HG03460 (cell line): ENCODE data around the gene SNAPC2.

Experiments used
- ATAC-seq: cut with Tn5 transposase; IDR thresholded peaks from one replicate; pipeline ENCODE4 v1.9.1; 2021; ENCODE audit not compliant: unreplicated experiment

Gene SNAPC2

GRCh38 chr19:7919610-7920518, at the start of gene SNAPC2:
SNAPC2 (plus strand) TSS chr19:7920338; CDS start chr19:7920367, 29 bp downstream.
- peak; percentile 52 for ATAC-seq

GRCh38 chr19:7870571-7871436, 49.3 kb upstream of the SNAPC2 start:
- no peak for ATAC-seq

DNA sequence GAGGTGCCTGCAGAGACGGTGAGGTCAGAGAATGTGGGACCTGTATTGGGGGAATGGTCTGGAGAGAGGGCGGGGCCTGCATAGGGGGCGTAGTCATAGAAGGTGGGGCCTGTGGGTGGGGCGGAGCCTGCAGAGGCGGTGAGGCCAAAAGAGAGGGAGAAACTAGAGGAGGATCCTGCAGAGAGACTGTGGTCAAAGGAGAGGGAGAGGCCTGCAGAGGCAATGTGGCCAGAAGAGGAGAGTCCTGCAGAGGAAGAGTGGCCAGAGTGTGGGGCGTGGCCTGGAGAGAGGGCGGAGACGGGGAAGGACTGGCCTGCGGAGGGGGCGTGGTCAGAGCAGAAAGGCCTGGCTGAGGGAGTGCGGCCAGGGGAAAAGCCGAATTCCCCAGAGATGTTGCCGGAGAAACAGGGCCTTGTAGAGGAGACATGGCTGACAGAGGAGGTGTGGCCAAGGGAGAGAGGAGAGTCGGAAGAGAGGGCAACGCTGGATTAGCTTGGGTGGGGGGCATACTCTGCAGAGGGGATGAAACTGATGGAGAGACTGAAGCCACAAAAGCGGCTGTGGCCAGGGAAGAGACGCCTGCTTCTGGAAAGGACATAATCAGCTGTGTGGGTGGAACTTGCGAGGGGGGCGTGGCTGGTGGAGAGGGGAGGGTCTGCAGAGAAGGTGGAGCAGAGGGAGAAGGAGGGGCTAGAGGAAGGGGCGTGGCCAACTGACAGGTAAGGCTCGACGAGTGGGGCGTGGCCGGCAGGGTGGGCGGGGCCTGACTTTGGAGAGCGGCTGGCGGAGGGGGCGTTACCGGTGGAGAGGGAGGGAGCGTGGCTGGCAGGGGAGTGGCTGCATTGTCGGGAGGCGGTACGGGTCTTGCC, 48.5 kb upstream of the SNAPC2 start:
- peak; percentile 22 for ATAC-seq

DNA sequence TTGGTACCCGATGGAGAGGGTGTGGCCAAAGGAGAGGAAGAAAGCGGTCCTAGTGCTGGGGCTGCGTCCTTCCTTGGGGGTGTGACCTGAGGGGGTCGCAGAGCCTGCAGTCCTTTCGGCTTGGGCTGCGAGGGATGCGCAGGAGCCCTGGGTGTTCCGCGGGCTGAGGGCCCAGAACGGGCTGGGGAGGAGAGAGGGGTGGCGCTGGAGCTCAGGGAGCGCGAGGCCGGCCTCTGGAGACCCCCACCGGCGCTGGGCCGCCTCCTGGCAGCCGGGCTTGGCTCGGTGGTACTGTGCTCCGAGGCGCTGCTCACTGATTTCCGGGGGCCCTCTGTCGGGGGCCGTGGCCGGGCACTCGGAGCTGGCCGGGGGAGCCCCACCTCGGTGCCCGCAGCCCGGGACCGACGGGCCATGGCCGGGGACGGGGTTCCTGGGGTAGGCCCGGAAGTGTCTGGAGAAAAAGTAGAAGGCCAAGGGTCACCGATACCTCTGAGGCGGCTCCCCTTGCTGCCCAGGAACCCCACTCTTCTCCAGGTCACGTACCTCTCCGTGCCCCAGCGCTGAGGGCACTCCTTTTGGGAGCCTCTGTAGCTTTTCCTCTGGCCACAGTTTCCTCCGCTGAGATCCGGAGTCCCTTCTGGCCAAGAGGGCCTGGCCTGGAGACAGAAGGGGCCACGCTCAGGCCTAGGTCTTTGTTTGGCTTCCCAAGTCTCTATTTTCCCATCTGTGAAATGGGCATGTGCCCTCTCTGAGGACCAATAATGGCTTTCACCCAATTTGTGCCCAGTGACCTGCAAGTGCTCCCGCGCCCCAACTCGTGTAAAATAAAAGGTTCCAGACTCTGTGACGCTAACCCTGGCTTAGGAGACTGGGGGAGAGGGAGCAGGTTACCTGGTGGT, 47.6 kb upstream of the SNAPC2 start:
- ATAC-seq = no peak

GRCh38 chr19:7873304-7874075, 46.6 kb upstream of the SNAPC2 start:
- ATAC-seq = no peak

DNA sequence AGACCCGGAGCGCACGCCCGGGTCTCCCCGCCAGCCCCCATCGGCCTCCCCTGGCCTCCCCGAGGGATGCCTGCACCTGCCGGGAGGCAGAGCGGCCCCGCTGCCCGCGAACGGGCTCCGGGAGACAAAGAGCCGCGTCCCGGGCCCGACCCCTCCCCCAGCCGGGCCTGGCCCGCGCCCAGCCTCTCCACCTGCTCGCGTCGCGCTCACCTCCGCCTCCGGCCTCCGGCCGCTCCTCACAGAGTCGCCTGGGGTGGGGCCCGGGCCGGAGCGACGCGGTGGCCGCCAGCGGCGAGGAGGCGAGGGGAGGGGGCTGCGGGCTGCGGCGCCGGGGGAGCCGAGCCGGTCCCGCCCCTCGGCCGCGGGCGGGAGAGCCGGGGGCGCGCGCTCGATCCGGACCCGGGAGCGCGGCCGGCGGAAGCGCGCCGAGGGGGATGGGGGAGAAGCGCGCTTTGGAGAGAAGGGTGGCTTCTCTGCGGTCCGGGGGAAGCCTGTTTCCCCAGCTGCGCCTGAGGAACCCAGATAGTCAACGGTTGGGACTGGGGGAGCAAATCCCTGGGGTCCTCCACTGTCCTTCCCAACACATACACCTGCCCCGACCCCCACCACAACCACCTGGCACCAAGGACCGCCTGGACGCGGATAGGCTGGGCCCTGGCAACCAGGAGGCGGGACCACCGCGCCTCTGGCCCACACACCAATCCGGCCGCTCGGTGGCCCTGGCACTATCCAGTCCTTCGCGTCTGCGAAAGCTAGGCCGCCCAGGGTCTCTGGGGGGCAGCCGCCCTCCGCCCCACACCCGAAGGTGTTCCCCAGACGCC, 45.9 kb upstream of the SNAPC2 start, which contains the start of gene PRR36:
TSS of gene PRR36 (minus strand) at position 315 of the 821 bp plus-strand sequence. CDS start 701 bp downstream, outside the sequence.
- no peak for ATAC-seq

GRCh38 chr19:7874897-7875273, 45.3 kb upstream of the SNAPC2 start:
- no peak for ATAC-seq

DNA sequence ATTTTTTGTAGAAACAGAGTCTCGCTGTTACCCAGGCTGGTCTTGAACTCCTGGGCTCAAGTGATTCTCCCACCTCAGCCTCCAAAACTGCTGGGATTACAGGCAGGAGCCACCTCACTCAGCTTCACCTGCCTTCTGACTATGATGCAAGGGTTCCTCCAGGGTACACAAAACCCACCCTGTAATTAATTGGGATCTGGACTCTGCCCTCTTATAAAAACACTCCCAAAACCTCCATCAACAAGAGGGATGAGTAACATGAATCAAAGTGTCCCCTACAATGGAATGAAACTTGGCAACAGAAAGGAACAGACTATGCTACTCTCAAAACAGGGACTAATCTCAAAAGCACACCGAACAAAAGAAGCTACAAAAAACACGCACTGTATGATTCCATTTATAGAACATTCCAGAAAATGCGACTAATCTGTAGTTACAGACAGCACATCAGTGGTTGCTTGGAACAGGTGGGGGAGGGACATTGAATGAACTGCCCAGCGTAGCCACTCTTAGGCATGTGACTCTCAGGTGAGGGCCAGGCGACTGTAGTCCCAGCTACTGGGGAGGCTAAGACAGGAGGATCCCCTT, 42.8 kb upstream of the SNAPC2 start:
- no peak for ATAC-seq

GRCh38 chr19:7879111-7879807, 40.9 kb upstream of the SNAPC2 start:
- no peak for ATAC-seq

DNA sequence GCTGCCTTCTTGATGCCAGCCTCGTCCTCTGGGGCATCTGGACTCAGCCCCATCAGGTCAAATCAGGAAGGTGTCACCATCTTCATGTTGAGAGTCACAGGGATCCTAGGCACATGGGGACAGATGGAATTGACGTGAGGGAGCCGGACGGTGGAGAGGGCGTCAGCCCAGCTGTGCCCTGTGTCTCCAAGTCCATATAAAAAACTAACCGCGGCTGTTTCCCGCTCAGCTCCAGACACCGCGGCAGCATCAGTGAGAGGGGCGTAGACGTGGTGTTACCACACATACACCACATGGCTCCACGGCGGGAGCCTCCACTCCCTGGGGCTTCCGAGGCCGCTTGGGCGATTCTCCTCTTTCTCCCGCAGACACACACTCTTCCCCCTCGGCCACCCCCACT, 40.3 kb upstream of the SNAPC2 start:
- no peak for ATAC-seq

DNA sequence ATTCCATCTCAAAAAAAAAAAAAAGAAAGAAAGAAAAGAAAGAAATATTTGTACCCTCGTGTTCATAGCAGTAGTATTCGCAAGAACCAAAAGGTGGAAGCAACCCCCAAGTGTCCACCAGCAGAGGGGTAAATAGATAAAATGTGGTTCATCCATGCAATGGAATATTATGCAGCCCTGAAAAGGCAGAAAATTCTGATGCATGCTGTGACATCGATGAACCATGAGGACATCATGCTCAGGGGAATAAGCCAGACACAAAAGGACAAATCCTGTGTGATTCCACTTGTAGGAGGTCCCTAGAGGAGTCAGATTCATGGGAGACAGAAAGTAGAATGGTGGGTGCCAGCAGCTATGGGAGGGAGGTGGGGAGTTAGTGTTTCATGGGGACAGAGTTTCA, 38.2 kb upstream of the SNAPC2 start:
- no peak for ATAC-seq

DNA sequence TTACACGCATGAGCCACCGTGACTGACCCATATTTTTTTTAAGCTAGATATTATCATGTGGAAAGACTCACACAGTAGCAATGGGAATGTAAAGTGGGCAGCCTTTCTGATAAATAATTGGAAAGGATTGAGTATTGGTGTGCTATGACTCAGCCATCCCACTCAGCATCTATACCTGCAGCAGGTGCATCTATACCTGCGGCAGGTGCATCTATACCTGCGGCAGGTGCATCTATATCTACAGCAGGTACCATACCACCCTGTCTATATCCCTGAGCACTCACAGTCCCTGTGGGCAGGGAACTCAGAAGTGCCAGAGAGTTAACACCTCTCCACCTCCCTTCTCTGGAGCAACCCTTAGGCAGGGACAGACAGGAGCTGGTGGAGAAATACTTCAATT, 37.0 kb upstream of the SNAPC2 start:
- no peak for ATAC-seq

- ATAC-seq = no peak
Measured at GRCh38 chr19:7883796-7884570, 36.2 kb upstream of the SNAPC2 start.

- ATAC-seq = no peak
Measured at GRCh38 chr19:7885818-7886217, 34.3 kb upstream of the SNAPC2 start.

GRCh38 chr19:7887408-7888144, 32.6 kb upstream of the SNAPC2 start:
- ATAC-seq = no peak
